Posterior cingulate gyrus (tissue), 11 donors: ENCODE measurements around the gene HIPK2.

Experiments used
- DNase-seq, 10 donors: peaks; one replicate each; pipeline versions ENCODE4 v3.0.0 to v3.0.0-alpha.2; 2020 to 2021; ENCODE audit warnings: mixed read lengths in 3 of 10
- intact Hi-C: fragments of 100-400 bp; cut with DNase I; formaldehyde crosslinking; loops from one replicate; pipeline ENCODE4 v1.15.1; 2023

HIPK2 gene

GRCh38 chr7:139643951-139644585, 133.7 kb downstream of the HIPK2 start:
- DNase-seq, result peak in 1 of 10 donors; percentile 50
- intact Hi-C loops, result no loop called here

DNA sequence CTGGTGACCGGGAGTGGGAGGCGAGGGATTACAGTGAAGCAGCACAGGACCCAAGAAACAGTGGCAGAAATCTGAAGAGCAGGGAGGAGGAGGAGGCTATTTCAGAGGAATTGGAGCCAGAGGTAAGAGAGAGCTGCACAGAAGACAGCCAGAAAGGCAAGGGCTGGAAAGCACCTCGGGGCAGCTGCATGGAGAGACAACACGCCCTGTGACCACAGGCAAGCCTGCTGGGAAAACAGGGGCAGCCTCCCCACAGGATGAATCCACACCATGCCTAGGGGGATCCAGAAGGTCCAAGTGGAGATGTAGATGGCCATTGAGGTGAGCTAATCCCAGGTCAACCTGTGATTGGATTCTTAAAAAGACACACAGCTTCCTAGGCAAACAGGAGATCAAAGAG, 135.5 kb downstream of the HIPK2 start:
- intact Hi-C loops, result no loop called here
- DNase-seq, result peak in 2 of 10 donors; percentile 24 to 68

GRCh38 chr7:139641337-139641992, 136.3 kb downstream of the HIPK2 start:
- intact Hi-C loops, result no loop called here
- DNase-seq, result peak in 1 of 10 donors; percentile 43

- intact Hi-C loops, result no loop called here
- peak in 2 of 10 donors; percentile 33 to 55 for DNase-seq
Measured at GRCh38 chr7:139640681-139641080, 137.1 kb downstream of the HIPK2 start.

- peak in 2 of 10 donors; percentile 63 to 70 for DNase-seq
- intact Hi-C loops, result no loop called here
Measured at GRCh38 chr7:139639563-139639962, 138.2 kb downstream of the HIPK2 start.

DNA sequence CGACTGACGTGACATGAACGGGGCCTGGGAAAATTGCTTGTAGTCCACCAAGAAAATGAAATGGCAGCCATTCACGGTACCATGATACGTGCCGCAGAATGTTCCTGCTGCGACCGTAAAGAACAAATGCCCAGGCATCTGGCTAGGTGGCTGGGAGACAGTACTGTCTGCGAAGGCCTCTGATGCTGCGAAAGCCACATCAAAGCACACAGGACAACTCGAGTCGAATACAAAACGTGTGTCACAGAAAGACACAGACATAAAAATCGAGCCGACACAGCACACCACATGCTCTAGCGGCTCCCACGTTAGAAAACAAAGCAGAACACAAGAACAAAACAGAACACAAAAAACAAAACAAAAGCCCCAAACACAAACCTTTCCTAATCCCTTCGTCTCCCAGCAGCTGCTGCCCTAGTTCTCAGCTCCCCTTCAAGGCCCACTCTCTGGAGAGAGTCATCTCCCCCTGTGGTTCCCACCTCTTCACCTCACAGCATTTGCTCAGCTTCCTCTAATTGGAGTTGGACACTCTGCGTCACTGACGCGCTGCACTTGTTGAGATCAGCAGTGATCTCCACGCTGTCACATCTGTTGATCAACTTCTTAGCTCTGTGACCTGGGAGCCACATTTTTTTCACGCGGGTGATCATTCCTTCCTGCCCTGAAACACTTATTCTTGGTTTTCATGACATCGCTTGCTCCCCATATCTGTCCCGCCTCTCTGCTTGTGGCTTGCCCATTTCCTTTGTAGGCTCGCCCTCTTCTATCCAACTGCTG, 142.1 kb downstream of the HIPK2 start:
- intact Hi-C loops, result no loop called here
- DNase-seq, result no peak

- intact Hi-C loops, result no loop called here
- DNase-seq, result peak in 3 of 10 donors; percentile 22 to 49 (median 48)
Measured at GRCh38 chr7:139634087-139634486, 143.7 kb downstream of the HIPK2 start.

- intact Hi-C loops, result no loop called here
- no peak for DNase-seq
Measured at GRCh38 chr7:139631520-139632031, 146.2 kb downstream of the HIPK2 start.

GRCh38 chr7:139630643-139631519, 146.9 kb downstream of the HIPK2 start:
- DNase-seq, result no peak
- intact Hi-C loops, result no loop called here

- DNase-seq, result no peak
Measured at GRCh38 chr7:139629392-139630082, 148.3 kb downstream of the HIPK2 start.

DNA sequence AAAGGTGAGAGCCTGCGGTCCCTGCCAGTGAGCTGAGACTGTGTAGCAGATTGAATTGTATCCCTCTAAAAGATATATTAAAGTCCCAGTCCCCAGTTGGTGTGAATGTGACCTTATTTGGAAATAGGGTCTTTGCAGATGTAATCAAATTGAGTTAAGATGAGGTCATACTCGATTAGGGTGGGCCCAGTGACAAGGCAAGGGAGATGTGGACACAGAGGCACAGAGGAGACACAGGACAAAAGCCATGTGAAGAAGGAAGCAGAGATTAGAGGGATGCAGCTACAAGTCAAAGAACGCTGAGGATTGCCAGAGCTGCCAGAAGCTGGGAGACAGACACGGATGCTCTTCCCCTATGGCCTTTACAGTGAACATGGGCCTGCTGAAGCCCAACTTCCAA, 150.0 kb downstream of the HIPK2 start:
- intact Hi-C loops, result no loop called here
- no peak for DNase-seq

More at GRCh38 chr7:139629392-139630082, 148.3 kb downstream of the HIPK2 start:
- intact Hi-C loops, result no loop called here

DNA sequence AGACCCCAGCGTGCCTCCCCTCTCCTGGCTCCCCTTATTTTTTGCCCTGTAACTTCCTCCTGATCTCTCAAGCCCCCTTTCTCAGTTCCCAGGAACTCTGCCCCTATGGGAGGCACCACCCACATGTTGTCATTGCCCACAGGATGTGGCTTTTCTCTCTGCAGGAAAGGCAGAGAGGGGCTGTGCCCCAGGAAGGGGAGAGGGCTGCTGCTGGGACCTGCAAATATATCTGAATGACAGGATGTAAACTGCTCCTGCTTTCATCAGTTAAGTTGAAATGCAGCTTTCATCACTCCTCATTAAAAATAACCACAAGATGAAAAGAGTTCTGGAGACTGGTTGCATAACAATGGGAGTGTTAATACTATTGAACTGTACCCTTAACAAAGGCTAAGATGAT, 151.0 kb downstream of the HIPK2 start:
- no peak for DNase-seq
- intact Hi-C loops, result no loop called here

- intact Hi-C loops, result no loop called here
- no peak for DNase-seq
Measured at GRCh38 chr7:139623518-139623917, 154.3 kb downstream of the HIPK2 start.

DNA sequence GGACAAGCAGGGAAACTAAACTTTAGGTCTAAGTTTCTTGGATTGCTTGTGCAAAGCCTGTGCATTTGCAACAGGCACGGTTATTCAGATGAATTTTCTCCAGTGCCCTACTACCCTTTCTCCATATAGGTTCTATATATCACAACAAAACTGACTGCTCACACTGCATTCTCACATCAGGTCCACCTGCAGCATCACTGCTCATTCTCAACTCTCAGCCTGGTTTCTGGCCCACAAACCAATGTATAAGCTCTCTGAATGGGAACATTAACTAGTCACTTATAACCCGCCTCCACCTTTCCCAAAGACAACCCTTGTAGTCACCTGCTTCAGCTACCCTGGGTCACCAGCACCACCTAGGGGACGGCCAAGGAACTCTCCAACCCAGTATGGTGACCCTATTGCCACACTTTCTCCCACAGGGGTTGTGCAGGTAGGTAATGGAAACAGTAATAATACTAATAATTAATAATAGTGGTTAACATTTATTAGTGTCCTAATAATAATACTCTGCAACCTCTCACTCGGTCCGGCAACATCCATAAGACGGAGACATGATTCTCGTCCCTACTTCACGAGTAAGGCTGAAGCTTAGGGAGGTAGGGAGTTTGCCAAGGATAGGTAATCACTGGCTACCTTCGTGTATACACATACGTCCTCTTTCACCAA, 157.0 kb downstream of the HIPK2 start:
- peak in 6 of 10 donors; percentile 29 to 87 (median 49) for DNase-seq
- intact Hi-C loops, result no loop called here

DNA sequence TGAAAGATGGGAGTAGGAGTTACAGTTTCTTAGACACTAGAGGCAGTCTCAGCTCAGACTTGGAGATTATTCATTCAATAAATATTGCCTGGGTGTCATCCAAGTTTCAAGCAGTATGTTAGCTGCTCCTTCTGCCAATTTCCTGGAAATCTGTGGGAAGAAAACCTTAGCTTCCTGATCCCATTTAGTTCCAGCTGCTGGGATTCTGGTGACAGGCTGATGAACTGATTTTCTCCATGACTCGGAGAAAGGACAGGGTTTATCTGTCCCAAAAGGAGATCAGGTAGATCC, 158.5 kb downstream of the HIPK2 start:
- intact Hi-C loops, result loop anchor here (5.0 kb wide), 1 partner anchor 383 kb away; no protein-coding TSS in a partner anchor
- no peak for DNase-seq

DNA sequence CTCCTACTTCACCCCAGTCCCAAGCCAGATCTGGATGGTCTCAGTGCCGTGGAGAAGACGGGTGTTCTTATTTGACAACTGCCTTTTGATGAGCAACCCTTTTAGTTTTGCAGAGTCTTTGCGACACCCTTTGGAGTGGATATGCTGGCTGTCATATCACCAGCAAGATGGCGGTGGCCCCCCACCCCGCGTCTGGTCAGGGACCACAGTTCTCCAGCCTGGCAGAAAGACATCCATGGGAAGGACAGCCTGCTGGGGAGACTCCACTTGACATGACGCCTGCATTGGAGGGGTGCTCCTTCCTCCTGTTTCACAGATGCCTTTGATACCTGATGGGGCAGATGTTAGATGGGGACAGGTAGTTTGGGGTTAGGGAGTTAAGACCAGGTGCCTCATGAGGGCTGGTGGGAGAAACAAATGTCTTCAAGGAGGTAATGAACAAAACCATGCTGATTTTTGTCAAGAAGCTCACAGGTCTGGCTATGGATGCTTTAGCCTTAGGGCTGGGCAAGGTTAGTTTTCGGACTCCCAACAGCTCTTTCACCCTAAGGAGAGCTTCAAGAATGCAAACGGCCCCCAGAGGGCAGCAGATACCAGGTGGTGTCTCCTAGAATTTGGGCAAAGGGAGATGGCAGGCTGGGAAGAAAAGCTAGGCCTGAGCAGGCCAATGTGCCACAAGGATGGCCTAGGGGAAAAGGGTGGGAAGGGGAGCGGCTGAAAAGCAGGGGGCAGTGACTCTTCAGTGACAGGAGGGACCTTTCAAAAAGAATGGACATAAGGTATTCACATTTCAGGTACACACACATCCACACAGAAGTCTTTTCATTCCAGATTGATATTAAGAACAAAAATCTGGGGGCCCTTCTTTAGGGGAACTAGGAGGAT, 159.1 kb downstream of the HIPK2 start:
- intact Hi-C loops, result loop anchor here (5.0 kb wide), 1 partner anchor 384 kb away; no protein-coding TSS in a partner anchor

DNA sequence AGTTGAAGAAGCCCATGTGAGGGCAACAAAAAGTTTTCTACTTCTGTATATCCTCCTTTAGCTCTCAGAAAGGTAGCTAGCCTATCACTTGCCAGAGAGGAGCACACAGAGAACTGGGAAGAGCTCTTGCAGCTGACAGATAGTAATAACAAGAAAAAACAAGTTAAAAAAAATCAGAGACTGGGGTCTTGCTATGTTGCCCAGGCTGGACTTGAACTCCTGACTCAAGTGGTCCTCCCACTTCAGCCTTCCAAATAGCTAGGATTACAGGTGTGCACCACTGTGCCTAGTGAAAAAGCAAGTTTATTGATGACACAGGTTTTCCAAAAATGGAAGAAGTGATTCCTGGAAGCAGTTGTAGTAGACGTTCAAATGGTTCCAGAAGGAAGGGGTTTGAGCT, 160.7 kb downstream of the HIPK2 start:
- intact Hi-C loops, result loop anchor here (5.0 kb wide), 1 partner anchor 385 kb away; no protein-coding TSS in a partner anchor
- DNase-seq, result no peak

More for the DNA sequence above, 159.1 kb downstream of the HIPK2 start:
- DNase-seq, result peak; percentile 31 to 94 (median 66)

GRCh38 chr7:139614886-139615285, 162.9 kb downstream of the HIPK2 start:
- intact Hi-C loops, result loop anchor here (5.0 kb wide), 1 partner anchor 387 kb away; no protein-coding TSS in a partner anchor
- no peak for DNase-seq
